Stimulated activated CD8-positive, alpha-beta memory T cell treated with anti-CD3 and anti-CD28 coated beads, Interleukin-4, amount 100 ng/mL, for 1 hour (primary cell): ENCODE results near the gene C3orf20.

Source experiments
- DNase-seq, 2 donors: peaks; one replicate each; pipeline ENCODE4 v3.0.0-alpha.2; 2020; ENCODE audit warnings: low read depth in 2 of 2, low spot score in 1 of 2

Gene C3orf20

DNA sequence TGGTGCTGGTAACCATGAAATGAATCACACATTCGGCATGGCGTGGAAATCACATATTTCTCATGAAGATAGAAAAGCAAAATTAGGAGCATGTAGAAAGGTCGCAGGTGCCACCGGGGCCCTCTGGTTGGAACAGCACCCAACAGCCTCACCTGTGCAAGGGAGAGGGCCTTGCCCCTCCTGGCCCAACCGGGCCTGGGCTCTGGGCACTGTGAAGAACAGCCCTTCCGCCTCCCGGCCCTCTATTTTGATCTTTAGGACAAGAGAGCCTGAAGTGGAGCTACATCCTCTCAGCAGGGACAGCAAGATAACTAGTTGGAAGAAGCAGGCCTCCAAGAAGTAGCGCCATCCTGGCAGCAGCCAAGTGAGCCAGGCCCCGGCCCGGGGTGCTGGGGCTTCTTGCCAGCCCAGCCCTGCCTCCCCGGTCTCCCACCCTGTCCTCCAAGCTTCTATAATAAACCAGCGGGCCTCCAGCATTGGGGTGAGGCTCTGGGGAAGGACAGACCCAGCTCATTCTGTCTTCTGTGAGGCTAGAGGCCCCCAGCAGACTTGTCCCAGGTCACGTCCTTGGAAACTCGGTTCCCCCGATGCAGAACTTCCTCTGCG, 97.7 kb downstream of the C3orf20 start:
- DNase-seq: no peak

DNA sequence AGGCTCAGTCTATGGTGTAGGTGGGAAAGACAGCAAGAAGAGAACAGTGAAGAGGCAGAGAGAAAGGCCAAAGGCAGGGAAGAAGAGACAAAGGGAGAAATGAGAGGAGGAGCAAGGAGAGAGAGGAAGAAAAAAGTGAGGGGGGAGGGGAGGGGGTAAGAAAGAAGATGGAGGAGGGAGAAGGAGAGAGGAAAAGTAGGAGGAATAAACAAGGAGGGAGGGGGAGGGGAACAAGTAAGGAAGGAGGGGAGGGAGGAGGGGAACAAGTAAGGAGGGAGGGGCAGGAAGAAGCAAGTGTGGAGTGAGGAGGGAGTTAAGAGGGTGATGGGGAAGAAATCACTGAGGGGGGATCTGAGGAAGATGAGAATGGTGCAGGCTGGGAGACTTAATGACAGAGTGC, 98.3 kb downstream of the C3orf20 start:
- no peak for DNase-seq

DNA sequence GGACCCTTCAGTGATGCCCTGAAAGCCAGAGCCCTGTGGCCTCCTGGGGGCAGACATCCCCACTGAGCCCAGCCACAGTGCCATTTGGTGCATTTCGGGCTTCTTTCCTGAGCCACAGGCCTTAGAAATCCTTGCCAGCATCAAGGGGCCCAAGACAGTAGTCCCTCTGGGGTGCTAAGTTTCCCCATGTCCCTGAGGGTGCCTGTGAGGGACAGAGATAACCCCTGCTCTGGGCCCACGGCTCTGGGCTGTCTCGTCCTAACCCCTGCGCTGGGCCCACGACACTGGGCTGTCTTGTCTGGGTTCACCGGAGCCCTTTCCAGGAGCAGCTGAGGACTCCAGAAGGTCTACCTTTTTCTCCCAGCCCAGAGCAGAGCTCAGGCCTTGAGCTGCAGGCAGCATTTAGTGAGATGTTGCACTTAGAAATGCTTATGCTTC, 98.8 kb downstream of the C3orf20 start:
- DNase-seq: no peak

DNA sequence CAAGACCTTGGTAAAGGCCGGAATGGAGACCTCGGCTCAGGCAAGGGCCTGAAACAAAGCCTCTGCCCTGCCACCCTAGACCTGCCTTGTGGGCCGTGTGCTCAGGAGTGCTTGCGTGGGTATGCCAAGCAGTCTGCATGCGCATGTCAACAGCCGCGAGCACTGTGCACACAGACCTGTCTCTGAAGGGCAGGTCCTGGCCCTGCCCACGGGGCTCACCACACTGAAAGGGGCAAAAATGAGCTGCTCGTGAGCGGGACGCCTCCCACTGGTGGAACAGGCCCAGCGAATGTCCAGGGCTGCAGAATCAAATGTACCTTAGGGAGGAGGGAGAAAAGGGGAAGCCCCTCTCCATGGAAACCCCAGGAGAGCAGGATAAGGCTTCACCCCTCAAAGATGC, 99.5 kb downstream of the C3orf20 start:
- DNase-seq: no peak

DNA sequence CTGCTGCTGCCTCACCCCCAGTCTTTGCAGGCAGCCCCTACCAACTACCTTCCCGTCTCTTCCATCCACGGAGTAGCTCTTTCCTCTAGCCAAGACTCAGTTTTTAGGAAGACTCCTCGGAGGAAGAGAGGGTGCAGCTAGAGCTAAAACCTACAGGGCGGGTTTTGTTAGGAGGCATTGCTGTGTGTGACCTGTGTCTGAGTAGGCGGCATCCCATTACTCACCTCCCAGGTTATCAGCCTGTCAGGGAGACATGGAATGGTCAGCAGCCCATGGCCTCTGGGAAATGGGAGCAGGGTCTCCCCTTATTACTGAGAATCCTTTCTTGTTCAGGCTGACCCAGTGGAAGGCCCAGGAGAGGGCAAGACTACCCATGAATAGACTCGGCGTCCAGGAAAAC, 100.1 kb downstream of the C3orf20 start:
- DNase-seq: no peak

DNA sequence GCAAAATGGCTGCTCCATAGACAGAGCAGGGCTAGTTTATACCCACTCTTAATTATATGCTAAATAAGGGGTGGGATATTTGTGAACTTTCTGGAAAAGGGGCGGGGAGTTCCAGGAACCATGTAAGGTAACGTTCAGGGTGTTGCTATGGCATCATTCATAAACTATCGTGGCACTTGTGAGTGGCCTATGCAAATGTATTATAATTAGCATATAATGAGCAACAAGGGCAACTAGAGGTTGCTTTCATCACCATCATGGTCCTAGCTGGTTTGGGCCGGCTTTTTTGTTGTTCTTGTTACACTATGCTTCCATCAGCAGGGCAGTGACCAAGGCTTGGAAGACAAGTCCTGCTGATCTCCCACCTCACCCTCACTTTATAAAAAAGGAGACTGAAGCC, 100.6 kb downstream of the C3orf20 start:
- no peak for DNase-seq

DNA sequence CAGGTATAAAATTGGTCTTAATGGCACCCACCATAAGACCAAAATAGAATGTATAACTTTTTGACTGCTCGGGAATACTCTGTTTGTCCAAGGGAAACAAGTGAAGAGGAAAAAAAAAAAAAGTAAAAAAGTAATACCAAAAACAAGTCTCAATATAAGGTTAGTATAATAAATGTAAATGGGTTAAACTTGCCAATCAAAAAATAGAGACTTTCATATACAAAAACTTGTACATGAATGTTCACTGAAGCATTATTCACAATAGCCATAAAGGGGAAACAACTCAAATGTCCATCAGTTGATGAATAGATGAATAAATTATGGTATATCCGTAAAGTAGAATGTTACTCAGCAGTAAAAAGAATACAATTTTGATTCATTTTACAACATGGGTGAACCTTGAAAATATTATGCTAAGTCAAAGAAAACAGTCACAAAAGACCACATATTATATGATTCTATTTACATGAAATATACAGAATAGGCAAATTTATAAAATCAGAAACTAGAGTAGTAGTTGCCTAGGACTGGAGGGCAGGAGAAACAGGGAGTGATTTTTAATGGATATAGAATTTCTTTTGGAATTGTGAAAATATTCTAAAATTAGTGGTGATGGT, 104.2 kb downstream of the C3orf20 start:
- no peak for DNase-seq

DNA sequence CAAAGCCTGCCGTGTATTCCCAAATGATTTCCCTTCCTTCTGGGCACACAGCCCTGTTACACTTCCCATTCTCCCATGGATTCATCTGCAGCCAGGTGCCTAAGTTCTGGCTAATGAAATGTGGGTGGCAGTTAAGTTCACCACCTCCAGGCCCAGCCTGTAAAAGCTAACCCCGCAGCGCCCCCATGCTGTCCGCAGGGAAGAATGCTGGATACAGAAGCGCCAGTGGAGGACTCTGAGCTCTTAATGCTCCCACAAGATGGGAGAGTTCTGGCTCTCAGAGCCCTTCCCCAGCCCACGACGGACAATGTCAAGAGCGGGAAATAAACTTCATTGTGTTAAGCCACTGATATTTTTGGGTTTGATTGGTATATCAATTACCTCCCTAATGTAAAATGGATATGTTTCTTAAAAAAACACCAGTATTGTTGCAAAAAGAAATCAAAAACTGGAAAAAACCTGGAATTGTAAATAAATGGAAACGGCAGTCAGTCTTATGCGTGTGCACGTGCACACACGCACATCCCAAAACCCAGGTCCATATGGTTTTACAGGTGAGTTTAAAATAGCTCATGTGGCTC, 106.1 kb downstream of the C3orf20 start:
- no peak for DNase-seq

DNA sequence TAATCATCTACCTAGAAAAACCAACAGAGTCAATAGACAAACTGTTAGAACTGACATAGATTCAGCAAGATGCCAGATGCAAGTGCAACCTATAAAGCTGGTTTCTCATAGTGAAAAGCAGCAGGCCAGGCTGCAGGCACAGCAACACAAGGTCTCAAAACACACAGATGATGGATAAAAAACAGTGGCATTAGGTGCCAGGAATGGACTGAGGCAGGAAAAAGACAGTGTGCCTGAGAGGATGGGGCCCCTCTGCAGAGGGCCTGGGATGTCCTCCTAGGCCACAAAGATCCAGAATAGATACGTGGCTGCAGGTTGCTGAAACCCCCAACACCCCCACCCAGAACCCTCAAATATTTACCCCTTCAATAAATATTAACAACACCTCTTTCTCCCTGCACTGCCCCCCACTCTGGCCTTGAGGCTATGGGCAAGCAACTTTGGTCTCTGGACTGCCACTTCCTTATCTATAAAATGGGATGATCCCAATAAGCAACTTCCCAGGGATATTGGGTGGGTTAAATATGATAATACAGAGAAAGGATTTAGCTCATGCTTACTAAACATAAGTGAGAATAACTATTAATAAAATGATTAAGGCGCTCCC, 108.6 kb downstream of the C3orf20 start:
- no peak for DNase-seq

DNA sequence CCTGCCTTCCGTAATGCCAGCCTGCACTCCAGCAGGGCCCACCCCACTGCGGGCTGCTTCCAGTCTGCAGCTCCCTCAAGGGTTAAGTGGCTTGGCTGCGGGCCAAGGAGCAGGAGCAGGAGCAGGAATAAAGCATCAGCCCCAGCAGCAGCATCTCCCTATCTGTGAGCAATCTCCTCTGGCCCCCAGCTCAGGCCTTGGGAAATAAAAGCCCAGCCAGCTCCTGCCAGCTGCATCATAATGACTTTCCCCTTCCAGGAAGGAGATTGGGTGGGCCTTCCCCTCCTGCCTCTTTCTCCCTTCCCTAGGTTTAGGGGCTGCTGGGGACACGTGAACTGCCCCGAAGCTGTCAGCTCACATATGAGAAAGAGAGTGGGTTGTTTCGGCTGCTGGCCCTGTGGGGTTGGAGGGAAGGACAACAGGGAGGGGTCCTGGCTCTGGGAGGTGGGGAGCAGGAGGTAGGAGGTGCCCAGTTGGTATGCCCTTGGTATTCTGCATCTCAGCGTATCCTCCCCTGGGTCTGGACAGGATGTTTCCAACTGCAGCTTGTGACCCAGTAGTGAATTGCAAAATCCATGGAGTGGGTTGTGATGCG, 109.2 kb downstream of the C3orf20 start:
- no peak for DNase-seq

DNA sequence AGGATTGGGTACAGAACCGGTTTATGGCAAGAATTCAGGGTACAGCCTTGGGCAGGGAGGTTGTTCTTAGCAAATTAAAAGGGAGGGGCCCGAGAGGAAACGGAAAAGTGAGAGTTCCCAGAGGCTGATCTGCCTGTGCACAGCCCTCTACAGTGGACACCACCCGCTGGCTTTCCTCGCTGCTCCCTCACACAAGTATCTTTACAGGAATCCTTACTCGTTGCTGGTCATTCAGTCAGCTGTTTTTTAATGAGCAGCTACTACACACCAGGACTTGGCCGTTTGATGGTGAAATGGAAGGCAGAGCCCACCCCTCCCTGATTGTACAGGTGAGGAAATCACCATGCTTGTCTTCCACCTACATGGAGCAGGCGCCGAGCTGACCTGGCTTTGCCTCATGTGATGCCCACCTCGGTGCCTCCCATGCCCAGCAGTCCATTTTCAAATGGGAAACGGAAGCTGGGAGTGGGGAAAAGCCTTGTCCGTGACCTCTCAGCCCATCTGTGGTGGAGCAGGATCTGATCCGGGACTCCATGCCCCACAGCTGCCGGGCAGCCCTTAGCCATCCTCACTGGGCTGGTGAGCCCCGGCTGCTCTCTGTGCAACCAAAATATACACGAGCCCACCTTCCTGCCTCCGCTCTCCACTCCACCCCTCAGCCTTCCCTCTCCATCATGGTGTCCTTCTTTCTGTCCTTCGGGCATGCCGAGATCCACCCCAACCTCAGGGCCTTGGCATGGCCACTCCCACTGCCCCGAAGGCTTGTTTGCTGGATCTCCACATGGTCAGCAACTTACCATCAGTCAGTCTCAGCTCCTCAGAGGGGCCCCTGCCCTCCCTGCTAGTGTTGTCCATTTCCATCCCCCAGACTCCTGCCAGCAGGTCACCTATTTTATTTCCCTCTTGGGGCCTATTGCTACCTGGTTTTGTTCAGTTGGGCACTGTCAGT, 110.5 kb downstream of the C3orf20 start:
- DNase-seq: no peak

DNA sequence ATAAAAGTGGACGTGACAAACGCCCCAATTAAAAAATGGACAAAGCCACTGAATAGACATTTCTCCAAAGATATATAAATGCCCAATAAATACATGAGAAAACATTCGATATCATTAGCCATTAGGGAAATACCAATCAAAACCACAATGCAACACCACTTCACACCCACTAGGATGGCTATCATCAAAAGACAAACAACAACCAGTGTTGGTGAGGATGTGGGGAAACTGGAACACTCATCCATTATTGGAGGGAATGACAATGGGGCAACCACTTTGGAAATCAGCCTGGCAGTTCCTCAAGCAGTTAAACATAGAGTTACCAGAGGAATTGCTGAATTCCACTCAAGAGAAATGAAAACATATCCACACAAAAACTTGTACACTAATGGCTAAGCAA, 111.4 kb downstream of the C3orf20 start:
- no peak for DNase-seq

DNA sequence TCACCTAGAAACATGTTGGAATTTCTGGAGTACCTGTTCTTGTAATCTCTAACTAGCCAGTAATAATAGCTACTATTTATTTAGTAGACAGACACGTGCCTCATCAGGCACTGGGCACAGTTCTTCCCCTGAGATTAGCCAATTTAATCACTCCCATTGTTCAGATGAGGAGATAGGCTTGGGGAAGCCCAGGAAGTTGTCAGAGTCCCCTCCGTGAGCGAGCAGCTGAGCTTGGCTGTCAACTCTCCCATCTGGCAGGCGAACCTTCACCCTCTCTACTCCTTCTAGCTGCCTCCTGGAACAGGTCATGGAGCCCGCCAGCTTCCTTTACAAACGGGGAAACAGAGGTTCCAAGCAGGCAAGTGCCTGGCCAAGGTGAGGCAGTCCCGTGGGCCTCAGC, 112.7 kb downstream of the C3orf20 start:
- no peak for DNase-seq

DNA sequence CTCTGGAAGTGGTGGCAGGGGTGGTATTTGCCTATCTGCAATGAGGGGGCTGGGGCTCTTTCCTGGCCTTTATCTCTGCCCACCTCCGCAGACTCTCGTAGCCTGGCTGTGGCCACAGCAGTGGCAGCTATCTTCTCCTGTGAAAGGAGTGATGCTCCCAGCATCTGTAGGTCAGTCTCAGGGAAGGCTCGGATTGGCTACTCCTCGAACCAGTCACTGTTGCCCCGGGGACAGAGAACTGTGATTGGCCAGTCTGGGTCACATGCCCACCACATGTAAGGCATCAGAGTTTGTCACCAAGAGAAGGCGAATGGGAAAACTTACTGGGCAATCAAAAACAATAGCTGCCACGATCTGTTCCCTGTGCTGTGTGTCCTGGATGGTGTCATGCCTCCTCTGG, 113.7 kb downstream of the C3orf20 start:
- DNase-seq: no peak

DNA sequence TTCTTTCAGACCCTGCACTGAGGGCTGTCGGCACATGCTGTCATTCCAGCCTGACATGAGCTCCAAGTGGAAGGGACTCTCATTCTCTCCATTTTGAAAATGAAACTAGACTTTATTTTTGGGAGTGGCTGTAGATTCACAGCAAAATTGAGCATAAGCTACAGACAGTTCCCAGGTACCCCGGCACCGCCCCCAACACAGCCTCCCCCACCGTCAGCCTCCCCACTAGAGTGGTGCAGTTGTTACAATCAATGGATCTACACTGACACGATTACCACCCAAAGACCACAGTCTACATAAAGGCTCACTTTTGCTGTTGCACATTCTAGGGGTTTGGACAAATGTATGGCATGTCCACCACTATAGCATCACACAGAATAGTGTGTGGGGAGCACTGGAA, 114.3 kb downstream of the C3orf20 start:
- DNase-seq: no peak

DNA sequence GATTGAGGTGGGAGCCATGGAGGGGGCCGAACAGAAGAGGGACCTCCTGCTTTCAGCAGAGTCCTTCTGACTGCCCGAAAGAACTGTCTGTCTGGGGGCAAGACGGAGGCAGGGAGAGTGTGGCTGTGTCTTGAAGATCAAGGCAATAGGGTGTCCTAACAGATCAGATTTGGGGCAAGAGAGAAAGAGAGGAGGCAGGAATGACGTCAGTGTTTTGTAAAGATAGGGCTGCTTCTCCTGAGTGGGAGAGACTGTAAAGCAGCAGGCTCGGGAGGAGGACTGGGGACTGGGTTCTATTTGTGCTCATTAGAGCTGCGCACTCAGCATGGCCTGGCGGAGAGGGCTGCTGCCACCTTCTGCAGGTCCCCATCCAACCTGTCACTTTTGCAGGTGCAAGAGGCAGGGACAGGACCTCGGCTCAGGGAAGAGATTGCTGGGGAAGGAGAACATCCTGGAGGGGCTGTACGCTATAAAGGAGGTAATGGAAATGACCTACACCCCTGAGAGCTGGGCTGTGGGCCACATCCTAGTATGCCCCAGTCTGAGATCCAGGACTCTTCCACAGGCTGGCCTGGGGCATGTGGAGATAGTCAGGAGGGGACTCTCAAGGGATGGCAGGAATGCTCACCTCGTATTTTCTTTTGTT, 114.8 kb downstream of the C3orf20 start:
- no peak for DNase-seq

DNA sequence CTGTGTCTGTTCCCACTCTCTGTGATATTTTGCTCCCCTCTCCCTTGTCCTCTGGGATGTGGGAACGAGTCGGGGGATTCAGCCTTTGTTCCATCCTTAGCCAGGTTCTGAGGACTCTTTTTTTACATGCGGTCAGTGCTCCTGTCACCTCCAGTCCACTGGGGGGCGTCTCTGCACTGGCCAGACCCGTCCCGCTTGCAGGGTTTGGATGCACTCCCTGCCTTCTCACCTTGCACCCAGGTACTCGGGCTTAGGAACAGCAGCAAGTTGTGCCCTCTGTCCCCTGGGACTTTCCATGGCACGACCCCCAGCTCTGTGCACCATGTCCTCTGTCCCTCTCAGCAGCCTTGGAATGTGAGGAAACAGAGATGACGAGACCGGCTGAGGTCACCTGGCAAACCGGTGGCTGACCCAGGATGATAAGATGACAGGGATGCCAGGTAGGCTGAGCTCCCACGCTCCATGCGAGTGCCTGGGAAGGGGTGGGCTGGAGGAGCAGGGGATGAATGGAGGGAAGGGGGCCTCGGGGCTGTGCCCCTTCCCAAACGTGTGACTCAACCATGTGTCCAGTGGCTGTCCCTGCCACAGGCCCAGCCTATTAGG, 116.5 kb downstream of the C3orf20 start:
- peak in 1 of 2 donors; percentile 8 for DNase-seq

DNA sequence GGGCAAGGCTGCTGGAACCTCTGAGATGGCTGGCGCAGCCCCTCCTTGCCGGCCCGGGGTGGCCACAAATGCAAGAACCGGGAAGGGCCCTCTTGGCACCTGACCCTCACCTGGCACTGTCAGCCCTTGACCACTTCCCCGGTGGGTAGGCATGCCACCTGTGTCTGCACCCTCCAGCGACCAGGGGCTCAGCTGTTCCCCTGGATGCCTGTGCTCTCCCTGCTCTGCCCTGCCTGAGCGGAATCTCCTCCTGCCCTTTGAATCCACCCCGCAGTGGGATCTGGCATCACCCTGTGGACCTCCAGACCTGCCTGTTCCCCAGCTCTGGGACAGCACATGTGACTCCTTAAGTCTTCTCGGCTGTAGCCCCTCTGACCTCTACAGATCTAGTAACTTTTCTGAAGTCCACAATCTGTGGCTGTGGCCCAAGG, 117.8 kb downstream of the C3orf20 start:
- no peak for DNase-seq

DNA sequence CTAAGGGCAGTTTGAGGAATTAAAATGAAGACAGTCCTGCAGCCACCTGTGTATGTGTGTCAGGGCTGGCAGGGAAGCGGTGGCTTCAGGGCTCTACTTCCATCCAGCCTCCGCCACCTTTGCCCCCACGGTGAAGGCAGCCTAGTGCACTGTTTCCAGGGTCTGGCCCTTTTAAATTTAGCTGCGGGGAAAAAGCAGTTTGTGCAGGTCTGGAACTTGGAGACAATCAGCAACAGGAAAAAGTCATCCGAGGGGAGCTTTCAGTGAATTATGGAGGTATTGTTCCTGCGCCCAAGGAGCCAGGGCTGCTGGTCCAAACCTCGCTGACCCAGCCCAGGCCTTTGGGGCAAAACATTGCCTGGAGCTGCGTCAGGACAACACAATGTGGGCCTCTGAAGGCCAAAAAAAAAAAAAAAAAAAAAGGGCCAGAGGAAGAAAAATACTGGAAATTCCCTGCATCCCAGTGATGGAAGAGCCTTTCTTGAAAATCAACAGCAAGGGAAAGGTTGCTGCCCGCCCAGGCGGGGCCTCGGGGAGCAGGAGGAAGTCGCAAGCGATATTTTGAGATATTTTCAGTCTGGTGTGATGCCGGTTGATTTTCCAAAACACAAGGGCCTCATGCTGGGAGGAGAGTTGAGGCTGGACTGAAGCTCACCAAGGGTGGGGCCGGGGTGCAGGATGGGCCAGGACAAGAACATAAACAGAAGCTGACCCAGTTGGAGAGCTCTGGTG, 118.4 kb downstream of the C3orf20 start:
- DNase-seq: no peak
